SU-DHL-6 (cell line): ENCODE measurements around the gene CCDC92B.
"Not testable (repeated sequence)": the region's sequence is repeated elsewhere in the genome, so short reads cannot be mapped to it uniquely, and the experiment has no call there.

Source experiments
- H2AFZ ChIP-seq: fragments of 200-600 bp; sonication (generic); 2 replicates; pipeline ENCODE4 v1.6.1; 2014; ENCODE audit warnings: low read depth, mild to moderate bottlenecking, moderate library complexity, mixed read lengths, antibody characterized with exemption, low read length; ENCODE audit not compliant: severe bottlenecking
- H3F3A ChIP-seq: fragments of 200-600 bp; shearing (Covaris generic); 2 replicates; pipeline ENCODE4 v1.6.0; 2016; ENCODE audit warnings: antibody characterized with exemption, mild to moderate bottlenecking; ENCODE audit not compliant: insufficient read depth
- H3K27ac ChIP-seq: fragments of 200-600 bp; sonication (generic); 2 replicates; pipeline ENCODE4 v1.5.1; 2016; ENCODE audit warnings: low read depth, mild to moderate bottlenecking, low read length, moderate library complexity, mixed read lengths
- H3K27me3 ChIP-seq: fragments of 200-600 bp; sonication (generic), shearing (Covaris generic); 2 replicates; pipeline ENCODE4 v1.6.0; 2014; ENCODE audit warnings: mild to moderate bottlenecking, low read length
- H3K36me3 ChIP-seq: fragments of 200-600 bp; sonication (generic); 2 replicates; pipeline ENCODE4 v1.6.1; 2014; ENCODE audit warnings: mild to moderate bottlenecking, low read length, mixed read lengths
- H3K4me2 ChIP-seq: fragments of 300-600, 200-600 bp; shearing (Covaris generic), sonication (generic); 2 replicates; pipeline ENCODE4 v1.6.0; 2014; ENCODE audit warnings: low read length, low read depth, mild to moderate bottlenecking; ENCODE audit not compliant: poor library complexity, severe bottlenecking
- H3K4me3 ChIP-seq: fragments of 200-600 bp; sonication (generic); 2 replicates; pipeline ENCODE4 v1.5.1; 2014; ENCODE audit warnings: antibody characterized with exemption, low read length, mild to moderate bottlenecking, mixed read lengths; ENCODE audit not compliant: insufficient read depth, poor library complexity, severe bottlenecking
- H3K79me2 ChIP-seq: fragments of 200-600 bp; sonication (generic); 2 replicates; pipeline ENCODE4 v1.6.1; 2014; ENCODE audit warnings: mild to moderate bottlenecking, low read length, moderate library complexity; ENCODE audit not compliant: insufficient read depth
- H3K9ac ChIP-seq: fragments of 200-600 bp; sonication (generic); 2 replicates; pipeline ENCODE4 v1.7.0; 2014; ENCODE audit warnings: mild to moderate bottlenecking, low read length
- H3K9me2 ChIP-seq: fragments of 200-600 bp; sonication (generic); replicated peaks from 2 replicates; pipeline ENCODE4 v1.6.1; 2014; ENCODE audit warnings: low read length; ENCODE audit not compliant: insufficient read depth
- H3K9me3 ChIP-seq: fragments of 200-600 bp; sonication (generic); 2 replicates; pipeline ENCODE4 v1.6.1; 2014; ENCODE audit warnings: low read length, mixed read lengths; ENCODE audit not compliant: insufficient read depth
- H4K20me1 ChIP-seq: fragments of 200-600 bp; sonication (generic); 2 replicates; pipeline ENCODE4 v1.6.1; 2014; ENCODE audit warnings: low read depth, mild to moderate bottlenecking, antibody characterized with exemption, low read length, moderate library complexity, mixed read lengths
- EZH2phosphoT487 ChIP-seq: fragments of 200-600 bp; sonication (generic), shearing (Covaris generic); conservative IDR thresholded peaks from 2 replicates; pipeline ENCODE4 v1.6.1; 2018; ENCODE audit warnings: mild to moderate bottlenecking, antibody characterized with exemption, low read length, moderate library complexity, mixed read lengths
- TF ChIP-seq, protein P1 (sequence below): fragments of 200-600 bp; sonication (generic); IDR thresholded peaks from one replicate; pipeline ENCODE4 v1.5.1; 2017; ENCODE audit warnings: antibody characterized with exemption, mild to moderate bottlenecking, low read length, moderate library complexity; ENCODE audit not compliant: insufficient read depth, poor library complexity, severe bottlenecking

Gene CCDC92B

GRCh38 chr17:2789700-2790099 lies 40.2 kb upstream of the CCDC92B start:
- no peaks in the 10 kb centered on the region for H3F3A ChIP-seq
- no peaks in the 10 kb centered on the region for H4K20me1 ChIP-seq
- H3K4me2 ChIP-seq = no peak overlapping the region
- TF ChIP-seq, protein P1, sequence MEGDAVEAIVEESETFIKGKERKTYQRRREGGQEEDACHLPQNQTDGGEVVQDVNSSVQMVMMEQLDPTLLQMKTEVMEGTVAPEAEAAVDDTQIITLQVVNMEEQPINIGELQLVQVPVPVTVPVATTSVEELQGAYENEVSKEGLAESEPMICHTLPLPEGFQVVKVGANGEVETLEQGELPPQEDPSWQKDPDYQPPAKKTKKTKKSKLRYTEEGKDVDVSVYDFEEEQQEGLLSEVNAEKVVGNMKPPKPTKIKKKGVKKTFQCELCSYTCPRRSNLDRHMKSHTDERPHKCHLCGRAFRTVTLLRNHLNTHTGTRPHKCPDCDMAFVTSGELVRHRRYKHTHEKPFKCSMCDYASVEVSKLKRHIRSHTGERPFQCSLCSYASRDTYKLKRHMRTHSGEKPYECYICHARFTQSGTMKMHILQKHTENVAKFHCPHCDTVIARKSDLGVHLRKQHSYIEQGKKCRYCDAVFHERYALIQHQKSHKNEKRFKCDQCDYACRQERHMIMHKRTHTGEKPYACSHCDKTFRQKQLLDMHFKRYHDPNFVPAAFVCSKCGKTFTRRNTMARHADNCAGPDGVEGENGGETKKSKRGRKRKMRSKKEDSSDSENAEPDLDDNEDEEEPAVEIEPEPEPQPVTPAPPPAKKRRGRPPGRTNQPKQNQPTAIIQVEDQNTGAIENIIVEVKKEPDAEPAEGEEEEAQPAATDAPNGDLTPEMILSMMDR = no peak
- TF ChIP-seq EZH2phosphoT487 = no peak
- H3K27me3 ChIP-seq = no peaks in the 10 kb centered on the region
- H3K36me3 ChIP-seq = no peaks in the 10 kb centered on the region
- H3K9me2 ChIP-seq = no peaks in the 10 kb centered on the region
- no peaks in the 10 kb centered on the region for H3K9me3 ChIP-seq
- H3K9ac ChIP-seq = no peak overlapping the region
- no peak overlapping the region for H3K4me3 ChIP-seq
- no peak overlapping the region for H3K27ac ChIP-seq
- no peaks in the 10 kb centered on the region for H3K79me2 ChIP-seq
- no peak overlapping the region for H2AFZ ChIP-seq

GRCh38 chr17:2786176-2786881 lies 36.9 kb upstream of the CCDC92B start:
- H4K20me1 ChIP-seq = no peaks in the 10 kb centered on the region
- H3K36me3 ChIP-seq = no peaks in the 10 kb centered on the region
- no peak overlapping the region for H3K27ac ChIP-seq
- no peak overlapping the region for H3K4me2 ChIP-seq
- TF ChIP-seq, protein P1 = peak; percentile 89
- no peak for TF ChIP-seq EZH2phosphoT487
- no peaks in the 10 kb centered on the region for H3K79me2 ChIP-seq
- no peak overlapping the region for H3K9ac ChIP-seq
- H2AFZ ChIP-seq = no peak overlapping the region
- no peaks in the 10 kb centered on the region for H3K9me3 ChIP-seq
- no peak overlapping the region for H3K4me3 ChIP-seq
- no peaks in the 10 kb centered on the region for H3K9me2 ChIP-seq
- H3F3A ChIP-seq = no peaks in the 10 kb centered on the region
- H3K27me3 ChIP-seq = no peaks in the 10 kb centered on the region

DNA sequence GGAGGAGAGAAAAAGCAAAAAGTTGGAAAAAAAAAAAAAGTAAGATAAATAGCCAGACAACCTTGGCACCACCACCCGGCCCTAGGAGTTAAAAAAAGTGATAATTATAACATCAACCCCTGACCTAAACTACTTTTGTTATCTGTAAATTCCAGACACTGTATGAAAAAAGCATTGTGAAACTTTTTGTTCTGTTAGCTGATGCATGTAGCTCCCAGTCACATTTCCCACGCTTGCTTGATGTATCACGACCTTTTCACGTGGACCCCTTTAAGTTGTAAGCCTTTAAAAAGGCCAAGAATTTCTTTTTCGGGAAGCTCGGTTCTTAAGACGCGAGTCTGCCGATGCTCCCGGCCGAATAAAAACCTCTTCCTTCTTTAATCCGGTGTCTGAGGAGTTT lies 35.9 kb upstream of the CCDC92B start:
- H3K79me2 ChIP-seq, H2AFZ ChIP-seq, H3K9ac ChIP-seq, H3K9me3 ChIP-seq, H3F3A ChIP-seq, H3K4me3 ChIP-seq, H3K4me2 ChIP-seq, H3K27ac ChIP-seq, H4K20me1 ChIP-seq, H3K27me3 ChIP-seq, H3K36me3 ChIP-seq, H3K9me2 ChIP-seq: not testable (repeated sequence)

- Histone ChIP-seq H3K9ac (no peak overlapping the region), H3K27me3 (no peaks in the 10 kb centered on the region), H3K79me2 (no peaks in the 10 kb centered on the region)
Measured at GRCh38 chr17:2784864-2785263, 35.4 kb upstream of the CCDC92B start.

More at GRCh38 chr17:2784864-2785263, 35.4 kb upstream of the CCDC92B start:
- no peaks in the 10 kb centered on the region for H3K9me3 ChIP-seq
- no peak overlapping the region for H3K4me3 ChIP-seq
- H3K27ac ChIP-seq = no peak overlapping the region
- H2AFZ ChIP-seq = no peak overlapping the region
- H3K4me2 ChIP-seq = no peak overlapping the region
- H3K9me2 ChIP-seq = no peaks in the 10 kb centered on the region
- H3F3A ChIP-seq = no peaks in the 10 kb centered on the region
- TF ChIP-seq, protein P1 = no peak
- TF ChIP-seq EZH2phosphoT487 = no peak
- no peaks in the 10 kb centered on the region for H4K20me1 ChIP-seq
- H3K36me3 ChIP-seq = no peaks in the 10 kb centered on the region
